Endothelial cell of hepatic sinusoid (primary cell): ENCODE data around the gene MOB3C.

ENCODE experiments used
- in situ Hi-C: cut with HindIII; loops from 2 replicates; pipeline ENCODE4 v1.10.0; 2017; ENCODE audit warnings: low sequenced_read_pairs

MOB3C gene

DNA sequence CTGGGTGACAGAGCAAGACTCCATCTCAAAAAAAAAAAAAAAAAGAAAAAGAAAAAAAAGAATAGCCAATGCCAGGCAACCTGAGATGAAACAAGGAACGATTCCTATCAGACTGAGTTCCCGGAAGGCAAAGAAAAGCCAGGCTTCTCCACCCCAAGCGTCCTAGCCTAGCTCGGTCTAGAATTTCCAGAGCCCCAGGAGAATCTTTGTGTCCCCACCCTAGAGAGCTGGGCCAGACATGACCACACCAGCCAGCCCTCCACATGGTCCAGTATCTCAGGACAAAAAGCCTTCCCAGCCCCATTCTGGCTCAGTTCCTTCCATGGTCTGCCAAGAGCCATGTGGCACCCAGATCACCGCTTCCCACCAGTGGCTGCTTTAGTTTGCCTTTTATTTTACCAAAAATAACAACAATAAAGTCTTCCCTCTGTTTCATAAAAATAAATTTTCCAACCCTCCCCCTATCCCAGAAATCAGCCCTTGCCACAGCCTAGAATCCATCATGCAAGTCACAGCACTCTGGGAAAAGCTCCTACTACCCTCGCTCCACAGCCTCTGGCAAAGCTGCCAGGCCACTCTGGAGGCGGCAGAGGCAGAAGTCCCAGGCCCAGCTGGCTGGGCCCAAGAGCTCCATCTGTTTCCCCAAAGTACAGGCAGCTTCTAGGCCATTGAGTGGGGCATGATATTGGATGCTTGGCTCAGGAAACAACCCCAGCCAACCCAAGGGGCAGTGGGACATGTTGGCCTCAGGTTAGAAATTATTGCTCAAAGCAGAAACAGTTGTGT lies 9.1 kb downstream of the MOB3C start:
- in situ Hi-C loops = loop anchor here (5.0 kb wide), 1 partner anchor 60 kb away; the partner anchor contains the start of gene ATPAF1

GRCh38 chr1:46606255-46606965 lies 10.2 kb downstream of the MOB3C start:
- in situ Hi-C loops = loop anchor here (5.0 kb wide), 1 partner anchor 61 kb away; the partner anchor contains the start of gene ATPAF1

- in situ Hi-C loops = loop anchor here (5.0 kb wide), 1 partner anchor 62 kb away; the partner anchor contains the start of gene ATPAF1
These were observed 11.4 kb downstream of the MOB3C start for GRCh38 chr1:46605232-46605631.

- in situ Hi-C loops = no loop called here
These were observed 12.6 kb downstream of the MOB3C start, which contains the start of gene MKNK1 for GRCh38 chr1:46603858-46604549. Gene MKNK1 (minus strand): TSS chr1:46604268. CDS start chr1:46583327, 20,941 bp downstream.

GRCh38 chr1:46603481-46603857 lies 13.1 kb downstream of the MOB3C start:
- in situ Hi-C loops = no loop called here

DNA sequence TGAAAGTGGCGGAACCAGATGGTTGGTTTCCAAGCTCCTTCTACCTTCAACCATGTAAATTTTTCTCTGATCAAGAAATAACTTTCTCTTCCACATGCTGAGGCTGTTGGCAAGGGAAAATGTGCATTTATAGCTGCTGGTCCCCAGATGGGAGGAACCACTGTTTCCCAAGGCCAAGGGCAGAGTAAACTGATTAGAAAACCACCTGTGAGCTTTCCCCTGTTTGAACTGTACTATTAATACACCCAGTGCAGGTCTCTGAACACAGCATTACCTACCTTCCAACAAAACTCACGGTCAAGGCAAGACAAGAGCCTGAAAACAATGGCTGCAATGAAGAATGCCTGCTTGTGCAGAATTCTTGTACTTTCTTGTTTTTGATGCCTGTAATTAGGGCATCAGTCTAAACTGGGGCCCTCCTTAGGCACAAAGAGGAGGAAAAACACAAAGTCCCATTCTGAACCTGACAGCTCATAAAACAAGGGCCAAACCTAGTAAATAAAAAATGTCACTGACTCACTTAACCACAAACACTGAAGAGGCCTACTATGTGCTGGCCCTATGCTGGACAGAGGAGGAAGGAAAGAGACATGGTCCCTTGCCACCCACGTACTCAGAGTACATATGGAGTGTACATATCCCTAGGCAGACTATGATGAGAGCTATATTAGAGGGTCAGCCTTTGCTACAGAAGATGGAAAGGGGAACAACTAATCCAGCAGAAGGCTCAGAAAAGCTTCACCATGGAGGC lies 15.2 kb downstream of the MOB3C start:
- in situ Hi-C loops = no loop called here

- in situ Hi-C loops = no loop called here
These were observed 17.3 kb downstream of the MOB3C start for GRCh38 chr1:46599059-46599970.

GRCh38 chr1:46596846-46597245 lies 19.8 kb downstream of the MOB3C start:
- in situ Hi-C loops = no loop called here

- in situ Hi-C loops = no loop called here
These were observed 20.6 kb downstream of the MOB3C start for GRCh38 chr1:46596036-46596435.

GRCh38 chr1:46595127-46595526 lies 21.5 kb downstream of the MOB3C start:
- in situ Hi-C loops = no loop called here

- in situ Hi-C loops = no loop called here
These were observed 22.5 kb downstream of the MOB3C start for GRCh38 chr1:46594063-46594462.

DNA sequence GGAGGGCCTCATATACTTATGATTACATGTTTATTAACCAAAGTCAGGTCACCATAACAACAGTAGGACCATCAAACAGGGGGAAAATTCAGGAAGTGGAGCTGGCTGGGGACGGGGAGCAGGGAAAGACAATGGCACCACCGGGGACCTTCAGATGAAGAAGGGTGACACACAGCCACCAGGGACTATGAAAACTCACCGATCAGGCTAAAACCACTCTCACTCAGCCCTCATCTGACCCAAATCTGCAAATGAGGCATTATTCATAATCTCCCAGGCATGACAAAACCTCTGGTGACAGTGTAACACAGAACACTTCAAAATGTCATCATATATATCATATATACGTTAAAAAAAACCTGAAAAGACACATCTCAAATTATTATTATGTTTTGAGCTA lies 23.8 kb downstream of the MOB3C start:
- in situ Hi-C loops = no loop called here

GRCh38 chr1:46589529-46589928 lies 27.1 kb downstream of the MOB3C start:
- in situ Hi-C loops = no loop called here

GRCh38 chr1:46587069-46587468 lies 29.5 kb downstream of the MOB3C start:
- in situ Hi-C loops = no loop called here

- in situ Hi-C loops = no loop called here
These were observed 31.2 kb downstream of the MOB3C start for GRCh38 chr1:46585312-46585938.

DNA sequence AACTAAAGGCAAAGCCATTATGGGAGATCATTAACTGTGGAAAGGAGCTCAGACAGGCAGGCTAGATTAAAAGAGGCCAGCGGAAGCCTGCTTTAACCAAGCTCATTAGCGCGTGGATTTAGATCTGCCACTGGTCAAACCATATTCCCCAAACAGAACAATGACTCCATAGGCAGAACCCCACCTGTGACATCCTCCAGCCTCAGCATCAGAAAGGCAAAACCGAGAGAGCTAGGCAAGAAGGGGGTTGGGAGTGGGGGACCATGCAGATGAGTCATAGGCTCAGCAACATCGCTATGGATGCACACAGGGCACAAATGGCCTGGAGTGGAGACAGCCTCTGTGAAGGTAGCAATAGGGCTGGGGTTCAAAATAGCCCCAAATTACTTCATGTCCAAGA lies 33.1 kb downstream of the MOB3C start:
- in situ Hi-C loops = no loop called here

DNA sequence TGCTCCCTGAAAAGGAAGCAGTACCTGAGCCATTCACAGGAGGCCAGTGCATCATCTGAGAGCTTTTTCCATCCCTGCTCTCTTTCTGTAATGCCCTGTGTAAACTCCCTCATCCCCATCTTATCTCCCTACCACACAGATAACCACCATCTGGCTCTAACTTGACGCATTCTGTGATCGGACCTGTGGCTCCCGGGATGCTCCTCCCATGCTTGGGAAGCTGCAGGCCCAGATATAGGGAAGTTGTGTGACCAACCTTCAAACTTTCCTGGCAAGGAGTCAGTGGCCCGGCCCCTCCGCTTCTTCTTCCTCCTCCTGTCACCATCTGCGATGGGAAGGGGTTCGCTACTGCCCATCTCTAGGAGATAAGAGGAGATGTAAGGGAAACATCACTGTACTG lies 33.6 kb downstream of the MOB3C start:
- in situ Hi-C loops = no loop called here

DNA sequence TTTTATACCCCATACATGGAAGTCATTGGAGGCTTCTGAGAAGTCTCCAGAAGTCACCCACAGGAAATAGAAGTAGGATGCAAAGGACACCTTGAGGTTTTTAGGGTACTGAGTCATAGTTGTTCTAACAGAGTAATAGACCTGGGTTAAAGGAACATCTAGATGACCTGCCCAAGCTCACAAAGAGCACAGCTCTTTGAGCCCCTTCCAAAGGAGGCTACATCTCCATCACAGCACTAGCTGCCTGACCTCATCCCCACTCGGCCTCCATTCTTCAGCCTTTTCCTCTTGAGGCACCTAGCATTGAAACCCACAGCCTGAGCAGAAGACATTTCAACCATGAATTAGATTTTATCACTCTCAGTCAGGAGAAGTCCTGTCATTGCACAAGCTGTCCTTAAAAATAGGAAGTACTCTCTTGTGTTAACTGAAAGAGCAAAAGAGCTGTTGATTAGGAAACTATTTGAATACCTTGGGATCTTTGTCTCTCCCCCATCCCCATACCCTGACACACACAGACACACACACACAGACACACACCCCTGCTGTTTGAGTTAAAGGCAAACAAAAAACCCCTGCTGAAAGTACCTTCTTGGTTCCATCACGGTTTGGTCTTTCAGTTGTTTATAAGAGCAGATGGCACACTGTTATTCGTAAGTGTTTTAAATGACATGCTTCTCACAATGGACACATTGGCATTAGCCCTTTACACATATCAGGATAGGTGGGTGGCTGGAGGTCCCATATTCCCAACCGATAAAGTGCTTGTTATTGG lies 34.7 kb downstream of the MOB3C start:
- in situ Hi-C loops = no loop called here
